ENCODE measurements around the gene DLGAP1. TPM values are rescaled to one million over a fixed set of nuclear protein-coding genes. Genes with fewer than 3 reads are reported as not detected.

The DLGAP1 gene
- total and polyA plus RNA-seq, 2 of the 4 experiments (the other 2 are of a cell fraction): under 0.01 to 0.09 TPM

GRCh38 chr18:3715231-3716080, 739.7 kb downstream of the DLGAP1 start:
- H3K9me1 ChIP-seq (ENCODE audit: insufficient read depth, low read length): no peaks in the 10 kb centered on the region
- H3K27me3 ChIP-seq (ENCODE audit: control insufficient read depth, insufficient read depth, low read length): peaks cover 5% of the 10 kb centered on the region
- H3K4me3 ChIP-seq (ENCODE audit: insufficient read depth, low read depth, low read length): no peak overlapping the region
- BruUV-seq (replicated peaks): no TSS peak
- WGBS, 2 experiments (ENCODE audit: extremely low coverage in 2 of 2, insufficient read length in 1 of 2): 100% methylated on average over 1 of the region's 5 CpGs; no CpG with 5 or more reads in 1 of the 2 experiments
- H3K4ac ChIP-seq (ENCODE audit: low read depth, low read length): no peak overlapping the region
- POLR2A ChIA-PET (ENCODE audit: unreplicated experiment): no interaction called here
- no peak overlapping the region for H2AFZ ChIP-seq (replicated peaks; ENCODE audit: low read length, poor library complexity)
- no peak overlapping the region for H2BK120ac ChIP-seq (ENCODE audit: low read depth, low read length)
- dilution Hi-C loops (cut with HindIII; ENCODE audit: low sequenced_read_pairs, unreplicated experiment) (no loop called here), in situ Hi-C loops (cut with MboI; ENCODE audit: low sequenced_read_pairs) (no loop called here), intact Hi-C loops (cut with micrococcal nuclease) (no loop called here)
- H3K56ac ChIP-seq (ENCODE audit: extremely low read depth, insufficient read depth, low read length): no peak overlapping the region
- H3K18ac ChIP-seq (ENCODE audit: low read depth, low read length): no peak overlapping the region; the same call in 1 of the 2 replicates
- ATAC-seq (ENCODE audit: low read depth) (no peak), DNase-seq (no peak)
- H3K27ac ChIP-seq (ENCODE audit: insufficient read depth, low read length): no peak overlapping the region
- H4K5ac ChIP-seq (ENCODE audit: low read depth, low read length): no peak overlapping the region
- TF ChIP-seq NFE2L2 (IDR thresholded peaks at IDR 0.05; ENCODE audit: low read depth, low read length): no peak
- no peak for TF ChIP-seq RFX5 (IDR thresholded peaks at IDR 0.05; ENCODE audit: low read depth, low read length)
- no peak for TF ChIP-seq CHD1 (IDR thresholded peaks at IDR 0.05; ENCODE audit: low read depth, low read length)
- TF ChIP-seq MAFK (IDR thresholded peaks at IDR 0.05; ENCODE audit: low read depth, low read length): no peak
- no peak for TF ChIP-seq FOS (IDR thresholded peaks at IDR 0.05; ENCODE audit: low read depth, low read length)
- no peak for TF ChIP-seq POLR2A (IDR thresholded peaks at IDR 0.05; ENCODE audit: low read depth, low read length)
- no peak for TF ChIP-seq RAD21 (IDR thresholded peaks at IDR 0.05; ENCODE audit: low read length)
- no peak for TF ChIP-seq BHLHE40 (IDR thresholded peaks at IDR 0.05; ENCODE audit: low read depth, low read length)
- no peak for TF ChIP-seq MAZ (IDR thresholded peaks at IDR 0.05; ENCODE audit: borderline replicate concordance, low read depth, low read length)
- no peak for TF ChIP-seq CEBPB (IDR thresholded peaks at IDR 0.05; ENCODE audit: low read depth, low read length)
- no peak for TF ChIP-seq SMC3 (IDR thresholded peaks at IDR 0.05; ENCODE audit: low read depth, low read length)
- no peak for TF ChIP-seq ELK1 (IDR thresholded peaks at IDR 0.05; ENCODE audit: borderline replicate concordance, low read depth, low read length)
- no peak for TF ChIP-seq MXI1 (IDR thresholded peaks at IDR 0.05; ENCODE audit: borderline replicate concordance, low read depth, low read length)
- TF ChIP-seq USF2 (IDR thresholded peaks at IDR 0.05; ENCODE audit: low read depth, low read length): no peak
- no peak for TF ChIP-seq RCOR1 (IDR thresholded peaks at IDR 0.05; ENCODE audit: insufficient replicate concordance, low read length)
- no peak overlapping the region for H3K14ac ChIP-seq (replicated peaks; ENCODE audit: low read depth, low read length)
- no peak overlapping the region for H2BK20ac ChIP-seq (ENCODE audit: low read depth, low read length)
- H3K4me1 ChIP-seq (ENCODE audit: control insufficient read depth, insufficient read depth, low read length): peaks cover 6% of the 10 kb centered on the region
- no peak overlapping the region for H3K9ac ChIP-seq (ENCODE audit: low read depth, low read length)
- H3K36me3 ChIP-seq (ENCODE audit: control insufficient read depth, insufficient read depth, low read length): no peaks in the 10 kb centered on the region
- no peak overlapping the region for H3K4me2 ChIP-seq (ENCODE audit: low read depth, low read length)
- H4K91ac ChIP-seq (ENCODE audit: insufficient read depth, low read depth, low read length): no peak overlapping the region
- no peak overlapping the region for H2AK5ac ChIP-seq (ENCODE audit: low read depth, low read length)
- no peak overlapping the region for H4K8ac ChIP-seq (ENCODE audit: low read depth in 2 of 2, low read length in 2 of 2)
- no peak overlapping the region for H3K23ac ChIP-seq (ENCODE audit: low read depth, low read length)
- H4K20me1 ChIP-seq (ENCODE audit: insufficient read depth, low read length): no peaks in the 10 kb centered on the region
- no peak overlapping the region for H2BK5ac ChIP-seq (ENCODE audit: low read depth, low read length, poor library complexity, severe bottlenecking)
- H2BK15ac ChIP-seq (ENCODE audit: low read depth, low read length): no peak overlapping the region
- no peaks in the 10 kb centered on the region for H3K9me3 ChIP-seq (ENCODE audit: control insufficient read depth, insufficient read depth, low read length)
- no peak overlapping the region for H2AK9ac ChIP-seq (replicated peaks; ENCODE audit: low read depth, low read length, poor library complexity)
- no peaks in the 10 kb centered on the region for H3K79me1 ChIP-seq (ENCODE audit: low read depth in 1 of 2, low read length in 2 of 2)
- CTCF ChIA-PET: interaction anchor here (1.2 kb wide), 2 partner anchors 10 to 56 kb away, joined by 3 to 4 read pairs; no protein-coding TSS in a partner anchor
